KMS-11 (cell line): ENCODE results near the gene ELFN1.

Source experiments
- H2AFZ ChIP-seq: fragments of 200-600 bp; sonication (generic); 2 replicates; pipeline ENCODE4 v1.6.1; 2016; ENCODE audit warnings: antibody characterized with exemption, mixed run types, low read depth
- H3K27ac ChIP-seq: fragments of 200-600 bp; sonication (generic); 2 replicates; pipeline ENCODE4 v1.6.1; 2016; ENCODE audit warnings: mild to moderate bottlenecking, mixed run types
- H3K27me3 ChIP-seq: fragments of 200-600 bp; sonication (generic); 2 replicates; pipeline ENCODE4 v1.6.1; 2017; ENCODE audit warnings: mild to moderate bottlenecking, low read depth, mixed run types, moderate library complexity; ENCODE audit not compliant: insufficient read depth
- H3K36me3 ChIP-seq: fragments of 200-600 bp; sonication (generic); 2 replicates; pipeline ENCODE4 v1.6.1; 2017; ENCODE audit warnings: mild to moderate bottlenecking, mixed run types; ENCODE audit not compliant: insufficient read depth
- H3K4me1 ChIP-seq: fragments of 200-600 bp; sonication (generic); 2 replicates; pipeline ENCODE4 v1.6.1; 2016; ENCODE audit warnings: mild to moderate bottlenecking, low read depth, mixed run types; ENCODE audit not compliant: poor library complexity, severe bottlenecking
- H3K4me2 ChIP-seq: fragments of 200-600 bp; sonication (generic); 2 replicates; pipeline ENCODE4 v1.7.0; 2016; ENCODE audit warnings: mild to moderate bottlenecking, mixed run types
- H3K4me3 ChIP-seq: fragments of 200-600 bp; sonication (generic); IDR thresholded peaks from 2 replicates; pipeline ENCODE4 v1.6.1; 2017; ENCODE audit warnings: low read depth, low read length, mixed read lengths; ENCODE audit not compliant: insufficient read depth
- H3K79me2 ChIP-seq: fragments of 200-600 bp; sonication (generic); 2 replicates; pipeline ENCODE4 v1.6.1; 2016; ENCODE audit warnings: low read depth, mixed run types; ENCODE audit not compliant: insufficient read depth
- H3K9ac ChIP-seq: fragments of 200-600 bp; sonication (generic); 2 replicates; pipeline ENCODE4 v1.6.1; 2016; ENCODE audit warnings: mild to moderate bottlenecking, mixed run types
- H4K20me1 ChIP-seq: fragments of 200-600 bp; sonication (generic); 2 replicates; pipeline ENCODE4 v1.6.1; 2016; ENCODE audit warnings: mild to moderate bottlenecking, mixed run types; ENCODE audit not compliant: insufficient read depth
- CTCF ChIP-seq: fragments of 200-600 bp; sonication (generic); conservative IDR thresholded peaks from 2 replicates; pipeline ENCODE4 v1.6.1; 2017; ENCODE audit warnings: low read depth, mild to moderate bottlenecking, antibody characterized with exemption, low read length, moderate library complexity, mixed read lengths

Gene ELFN1

DNA sequence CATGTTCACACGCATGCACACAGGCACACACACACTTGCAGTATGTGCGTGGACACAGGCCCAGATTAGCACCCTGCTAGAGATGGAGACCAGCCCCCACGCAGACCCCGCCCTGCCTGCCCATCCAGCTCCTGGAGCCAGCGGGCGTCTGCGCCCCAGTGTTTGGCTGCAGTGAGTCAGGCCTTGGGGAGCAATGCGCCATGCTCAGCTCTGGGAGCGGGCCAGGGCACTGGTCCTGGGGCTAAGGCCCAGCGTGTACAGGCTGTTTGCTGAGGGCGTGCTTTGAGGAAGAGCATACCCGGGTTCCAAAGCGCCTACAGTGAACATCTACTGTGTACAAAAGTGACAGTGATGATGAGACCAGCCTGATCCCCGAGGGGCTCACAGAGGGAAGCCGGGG is 16.0 kb upstream of the ELFN1 start:
- H2AFZ ChIP-seq, result no peak overlapping the region
- no peak for TF ChIP-seq CTCF
- no peaks in the 10 kb centered on the region for H3K36me3 ChIP-seq
- no peaks in the 10 kb centered on the region for H4K20me1 ChIP-seq
- no peak overlapping the region for H3K27ac ChIP-seq
- no peaks in the 10 kb centered on the region for H3K4me1 ChIP-seq
- no peak overlapping the region for H3K4me2 ChIP-seq
- peaks cover 69% of the 10 kb centered on the region for H3K27me3 ChIP-seq
- no peaks in the 10 kb centered on the region for H3K79me2 ChIP-seq
- no peak overlapping the region for H3K9ac ChIP-seq
- no peak overlapping the region for H3K4me3 ChIP-seq

GRCh38 chr7:1654738-1655475 is 15.2 kb upstream of the ELFN1 start:
- H3K4me1 ChIP-seq, result no peaks in the 10 kb centered on the region
- TF ChIP-seq CTCF, result no peak
- no peak overlapping the region for H2AFZ ChIP-seq
- H3K4me3 ChIP-seq, result no peak overlapping the region
- H3K36me3 ChIP-seq, result no peaks in the 10 kb centered on the region
- H3K27ac ChIP-seq, result no peak overlapping the region
- H3K4me2 ChIP-seq, result no peak overlapping the region
- H4K20me1 ChIP-seq, result no peaks in the 10 kb centered on the region
- no peaks in the 10 kb centered on the region for H3K79me2 ChIP-seq
- H3K9ac ChIP-seq, result no peak overlapping the region
- H3K27me3 ChIP-seq, result peaks cover 69% of the 10 kb centered on the region

DNA sequence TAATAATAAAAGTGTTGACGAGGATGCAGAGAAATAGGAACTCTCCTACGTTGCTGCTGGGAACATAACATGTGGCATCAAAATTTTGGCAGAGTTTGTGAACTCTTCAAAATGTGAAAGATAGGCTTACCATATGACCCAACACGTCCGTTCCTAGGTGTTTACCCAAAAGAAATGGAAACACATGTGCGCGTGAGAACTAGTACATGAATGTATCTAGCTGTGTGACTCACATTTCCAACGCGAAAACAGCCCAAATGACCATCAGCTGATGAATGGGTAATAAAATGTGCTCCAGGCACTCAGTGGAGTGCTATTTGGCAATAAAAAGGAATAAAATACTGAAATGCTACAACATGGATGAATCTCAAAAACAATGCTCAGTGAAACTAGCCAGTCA is 10.4 kb upstream of the ELFN1 start:
- H3K27ac ChIP-seq, result no peak overlapping the region
- no peaks in the 10 kb centered on the region for H3K36me3 ChIP-seq
- no peaks in the 10 kb centered on the region for H3K79me2 ChIP-seq
- no peaks in the 10 kb centered on the region for H3K4me1 ChIP-seq
- H3K4me2 ChIP-seq, result no peak overlapping the region
- no peaks in the 10 kb centered on the region for H4K20me1 ChIP-seq
- TF ChIP-seq CTCF, result no peak
- no peak overlapping the region for H2AFZ ChIP-seq
- no peak overlapping the region for H3K4me3 ChIP-seq
- no peak overlapping the region for H3K9ac ChIP-seq
- peaks cover 86% of the 10 kb centered on the region for H3K27me3 ChIP-seq

DNA sequence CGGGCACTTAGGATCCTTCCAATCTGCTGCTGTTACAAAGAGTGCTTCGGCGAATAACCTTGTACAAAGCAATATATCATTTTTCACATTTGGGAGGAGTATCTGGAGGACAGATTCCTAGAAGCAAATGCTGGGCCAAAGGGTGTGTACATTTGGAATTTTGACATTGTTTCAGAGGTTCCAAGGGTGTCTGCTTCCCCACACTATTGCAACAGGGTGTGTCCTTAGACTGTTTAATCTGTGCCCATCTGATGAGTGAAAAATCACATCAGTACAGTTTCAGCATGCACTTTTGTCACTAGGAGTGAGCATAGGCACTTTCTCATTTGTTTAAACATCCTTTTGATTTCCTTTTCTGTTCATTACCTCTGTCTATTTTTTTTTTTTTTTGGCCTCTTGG is 8.6 kb upstream of the ELFN1 start:
- Histone ChIP-seq H2AFZ (no peak overlapping the region), H3K9ac (no peak overlapping the region), H3K4me1 (peaks cover 2% of the 10 kb centered on the region), H3K79me2 (no peaks in the 10 kb centered on the region), H3K4me3 (no peak overlapping the region), H4K20me1 (no peaks in the 10 kb centered on the region), H3K4me2 (no peak overlapping the region), H3K27ac (no peak overlapping the region), H3K36me3 (no peaks in the 10 kb centered on the region), H3K27me3 (peaks cover 79% of the 10 kb centered on the region)
- TF ChIP-seq CTCF, result no peak
